22Rv1 (cell line): ENCODE measurements around the gene ITPK1.

ENCODE experiments used
- H3K27ac ChIP-seq: fragments of 450-650 bp; 2 replicates; pipeline ENCODE4 v1.5.1; 2017
- ZFX ChIP-seq: fragments of 450-650 bp; IDR thresholded peaks from 2 replicates; pipeline ENCODE4 v1.6.1; 2017; ENCODE audit warnings: antibody characterized with exemption, borderline replicate concordance
- TF ChIP-seq, protein P1 (sequence below): fragments of 450-650 bp; IDR thresholded peaks from 2 replicates; pipeline ENCODE4 v1.5.1; 2017; ENCODE audit warnings: mild to moderate bottlenecking

ITPK1 gene

DNA sequence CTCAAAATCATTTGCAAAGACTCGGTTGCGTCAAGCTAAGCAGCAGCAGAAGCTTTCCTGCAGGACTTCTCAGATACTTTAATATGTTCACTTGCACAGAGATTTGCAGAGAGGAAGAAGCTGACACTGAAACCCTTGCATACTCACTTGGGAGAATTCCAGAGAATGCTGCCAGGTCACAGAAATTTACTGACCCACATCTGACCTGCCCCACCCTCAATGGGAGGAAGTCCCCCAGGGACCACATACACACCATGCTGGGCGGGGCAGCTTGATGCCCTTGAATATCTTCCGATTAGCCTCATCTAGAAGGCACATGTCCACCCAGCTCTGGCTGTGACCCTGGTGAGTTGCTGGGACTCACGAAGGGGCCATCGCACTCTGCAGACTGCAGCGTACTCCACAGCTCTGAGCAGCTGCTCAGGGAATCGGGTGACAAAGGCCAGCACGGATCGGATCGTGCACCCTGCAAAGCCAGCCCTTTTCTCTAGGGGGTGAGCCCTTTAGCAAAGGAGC lies 83.2 kb downstream of the ITPK1 start:
- H3K27ac ChIP-seq, result peak overlapping the region; percentile 12; the same call in 1 of the 2 replicates
- TF ChIP-seq ZFX, result no peak
- TF ChIP-seq, protein P1, sequence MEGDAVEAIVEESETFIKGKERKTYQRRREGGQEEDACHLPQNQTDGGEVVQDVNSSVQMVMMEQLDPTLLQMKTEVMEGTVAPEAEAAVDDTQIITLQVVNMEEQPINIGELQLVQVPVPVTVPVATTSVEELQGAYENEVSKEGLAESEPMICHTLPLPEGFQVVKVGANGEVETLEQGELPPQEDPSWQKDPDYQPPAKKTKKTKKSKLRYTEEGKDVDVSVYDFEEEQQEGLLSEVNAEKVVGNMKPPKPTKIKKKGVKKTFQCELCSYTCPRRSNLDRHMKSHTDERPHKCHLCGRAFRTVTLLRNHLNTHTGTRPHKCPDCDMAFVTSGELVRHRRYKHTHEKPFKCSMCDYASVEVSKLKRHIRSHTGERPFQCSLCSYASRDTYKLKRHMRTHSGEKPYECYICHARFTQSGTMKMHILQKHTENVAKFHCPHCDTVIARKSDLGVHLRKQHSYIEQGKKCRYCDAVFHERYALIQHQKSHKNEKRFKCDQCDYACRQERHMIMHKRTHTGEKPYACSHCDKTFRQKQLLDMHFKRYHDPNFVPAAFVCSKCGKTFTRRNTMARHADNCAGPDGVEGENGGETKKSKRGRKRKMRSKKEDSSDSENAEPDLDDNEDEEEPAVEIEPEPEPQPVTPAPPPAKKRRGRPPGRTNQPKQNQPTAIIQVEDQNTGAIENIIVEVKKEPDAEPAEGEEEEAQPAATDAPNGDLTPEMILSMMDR, result no peak

- H3K27ac ChIP-seq, result no peak overlapping the region
- TF ChIP-seq, protein P1, result no peak
- TF ChIP-seq ZFX, result no peak
Observed at GRCh38 chr14:93031505-93032315, 84.0 kb downstream of the ITPK1 start.

DNA sequence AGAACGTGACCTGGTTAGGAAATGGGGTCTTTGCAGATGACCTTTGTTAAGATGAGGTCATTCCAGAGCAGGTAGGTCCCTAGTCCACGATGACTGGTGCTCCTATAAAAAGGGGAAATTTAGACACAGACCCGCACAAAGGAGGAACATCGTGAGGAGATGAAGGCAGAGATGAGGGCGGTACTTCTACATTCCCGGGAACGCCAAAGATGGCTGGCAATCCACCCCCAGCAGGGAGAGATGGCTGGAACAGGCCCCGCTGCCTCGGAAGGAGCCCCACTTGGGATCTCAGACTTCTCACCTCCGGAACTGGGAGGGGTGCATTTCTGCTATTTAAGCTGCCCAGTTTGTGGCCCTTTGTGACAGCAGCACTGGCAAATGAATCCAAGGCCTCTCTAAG lies 85.0 kb downstream of the ITPK1 start:
- H3K27ac ChIP-seq, result no peak overlapping the region
- TF ChIP-seq ZFX, result no peak
- TF ChIP-seq, protein P1, result no peak

GRCh38 chr14:93029911-93030508 lies 85.7 kb downstream of the ITPK1 start:
- H3K27ac ChIP-seq, result no peak overlapping the region
- TF ChIP-seq, protein P1, result no peak
- TF ChIP-seq ZFX, result no peak

- TF ChIP-seq, protein P1, result no peak
- TF ChIP-seq ZFX, result no peak
- H3K27ac ChIP-seq, result no peak overlapping the region
Observed at GRCh38 chr14:93029417-93029816, 86.3 kb downstream of the ITPK1 start.

- TF ChIP-seq ZFX, result no peak
- TF ChIP-seq, protein P1, result no peak
- H3K27ac ChIP-seq, result no peak overlapping the region
Observed at GRCh38 chr14:93028724-93029076, 87.0 kb downstream of the ITPK1 start.
